ENCODE measurements around the gene TRIM45.
"Not testable (repeated sequence)": the region's sequence is repeated elsewhere in the genome, so short reads cannot be mapped to it uniquely, and the experiment has no call there.

The TRIM45 gene

DNA sequence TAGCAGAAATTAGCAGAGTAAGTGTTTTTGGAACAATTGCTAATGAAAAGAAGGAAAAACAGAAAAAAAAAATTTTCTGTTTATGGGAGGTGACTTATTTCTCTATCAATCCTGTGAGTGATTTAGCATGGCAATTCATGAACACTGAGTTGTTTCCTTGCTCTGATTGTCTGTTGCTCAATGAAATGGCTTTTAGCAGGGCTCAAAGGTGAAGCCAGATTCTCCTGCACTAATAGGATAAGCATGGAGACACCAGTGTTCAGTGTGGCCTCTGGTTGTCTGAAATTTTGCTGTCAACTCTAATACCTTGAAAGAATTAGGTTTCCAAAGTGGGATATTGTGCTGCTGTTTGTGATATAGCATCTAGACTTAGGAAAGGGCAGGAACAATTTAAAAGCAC lies 15.8 kb downstream of the TRIM45 start:
- DNase-seq (ENCODE audit: low read depth, low spot score): no peak
- TF ChIP-seq CTCF (IDR thresholded peaks at IDR 0.05; ENCODE audit: low read depth, low read length): no peak
- no peak overlapping the region for H3K4me3 ChIP-seq (ENCODE audit: low read depth, low read length)
- in situ Hi-C loops (cut with HindIII; ENCODE audit: low sequenced_read_pairs): no loop called here

DNA sequence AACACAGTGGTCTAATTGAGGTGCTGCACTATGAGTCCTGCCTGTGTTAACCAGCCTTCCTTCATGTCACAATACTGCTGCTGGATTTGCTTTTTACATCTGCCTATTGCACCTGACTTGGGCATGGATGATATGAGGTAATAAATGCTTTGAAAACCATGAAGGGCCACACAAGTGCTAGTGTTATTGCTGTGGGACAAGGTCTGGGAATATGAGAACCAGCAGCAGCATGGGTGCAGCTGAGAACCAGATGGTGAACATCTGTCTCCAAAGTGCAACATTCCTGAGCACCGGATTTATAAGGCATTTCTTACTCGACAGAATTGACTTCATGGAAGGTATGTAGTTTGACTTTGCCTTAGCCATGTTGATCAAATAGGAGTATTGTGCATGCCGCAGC lies 16.6 kb downstream of the TRIM45 start:
- DNase-seq (ENCODE audit: low read depth, low spot score): no peak
- in situ Hi-C loops (cut with HindIII; ENCODE audit: low sequenced_read_pairs): no loop called here
- H3K4me3 ChIP-seq (ENCODE audit: low read depth, low read length): no peak overlapping the region
- no peak for TF ChIP-seq CTCF (IDR thresholded peaks at IDR 0.05; ENCODE audit: low read depth, low read length)

- in situ Hi-C loops (cut with HindIII; ENCODE audit: low sequenced_read_pairs); H3K4me3 ChIP-seq (ENCODE audit: low read depth, low read length); DNase-seq (ENCODE audit: low read depth, low spot score): not testable (repeated sequence)
Measured at GRCh38 chr1:117101858-117102257, 19.7 kb downstream of the TRIM45 start.

- no peak for TF ChIP-seq CTCF (IDR thresholded peaks at IDR 0.05; ENCODE audit: low read depth, low read length)
- no peak overlapping the region for H3K4me3 ChIP-seq (ENCODE audit: low read depth, low read length)
- in situ Hi-C loops (cut with HindIII; ENCODE audit: low sequenced_read_pairs): no loop called here
- no peak for DNase-seq (ENCODE audit: low read depth, low spot score)
Measured at GRCh38 chr1:117101334-117101733, 20.2 kb downstream of the TRIM45 start.

- in situ Hi-C loops (cut with HindIII; ENCODE audit: low sequenced_read_pairs): no loop called here
- no peak for TF ChIP-seq CTCF (IDR thresholded peaks at IDR 0.05; ENCODE audit: low read depth, low read length)
Measured at GRCh38 chr1:117098287-117098890, 23.2 kb downstream of the TRIM45 start.

GRCh38 chr1:117097443-117097842 lies 24.1 kb downstream of the TRIM45 start:
- in situ Hi-C loops (cut with HindIII; ENCODE audit: low sequenced_read_pairs): no loop called here
- no peak for TF ChIP-seq CTCF (IDR thresholded peaks at IDR 0.05; ENCODE audit: low read depth, low read length)
- DNase-seq (ENCODE audit: low read depth, low spot score): peak; percentile 52

More at GRCh38 chr1:117098287-117098890, 23.2 kb downstream of the TRIM45 start:
- no peak overlapping the region for H3K4me3 ChIP-seq (ENCODE audit: low read depth, low read length)
- peak; percentile 45 for DNase-seq (ENCODE audit: low read depth, low spot score)

GRCh38 chr1:117096951-117097408 lies 24.6 kb downstream of the TRIM45 start:
- no peak for TF ChIP-seq CTCF (IDR thresholded peaks at IDR 0.05; ENCODE audit: low read depth, low read length)
- DNase-seq (ENCODE audit: low read depth, low spot score): peak; percentile 52
- H3K4me3 ChIP-seq (ENCODE audit: low read depth, low read length): no peak overlapping the region
- in situ Hi-C loops (cut with HindIII; ENCODE audit: low sequenced_read_pairs): no loop called here

More at GRCh38 chr1:117097443-117097842, 24.1 kb downstream of the TRIM45 start:
- H3K4me3 ChIP-seq (ENCODE audit: low read depth, low read length): no peak overlapping the region
